DND-41 (cell line): ENCODE data around the gene PHGDH.

Source experiments
- ATAC-seq: fragments of 200-7000 bp; cut with Tn5 transposase; 3 replicates; pipeline ENCODE4 v1.9.1; 2021; ENCODE audit warnings: low read depth; ENCODE audit not compliant: insufficient read depth
- DNase-seq: peaks from one replicate; pipeline ENCODE4 v3.0.0-alpha.2; 2020
- H2AFZ ChIP-seq: 2 replicates; pipeline ENCODE4 v1.6.0; 2012; ENCODE audit warnings: low read depth, low read length
- H3K27ac ChIP-seq: 2 replicates; pipeline ENCODE4 v1.5.1; 2012; ENCODE audit warnings: low read length, inconsistent platforms
- H3K27me3 ChIP-seq: fragments of 200-600 bp; sonication (generic); 2 replicates; pipeline ENCODE4 v1.6.0; 2012; ENCODE audit warnings: low read length, mild to moderate bottlenecking, inconsistent platforms; ENCODE audit not compliant: insufficient read depth, poor library complexity
- H3K36me3 ChIP-seq: 2 replicates; pipeline ENCODE4 v1.5.1; 2012; ENCODE audit warnings: low read length, inconsistent platforms; ENCODE audit not compliant: insufficient read depth
- H3K4me1 ChIP-seq: 2 replicates; pipeline ENCODE4 v1.5.1; 2012; ENCODE audit warnings: mild to moderate bottlenecking, low read length; ENCODE audit not compliant: insufficient read depth
- H3K4me2 ChIP-seq: 2 replicates; pipeline ENCODE4 v1.6.0; 2012; ENCODE audit warnings: mild to moderate bottlenecking, moderate library complexity, low read length, inconsistent platforms; ENCODE audit not compliant: insufficient read depth
- H3K4me3 ChIP-seq, 2 experiments: fragments of 200-600 bp in 1 of 2; shearing (Covaris generic) in 1 of 2; 2 replicates each; pipeline ENCODE4 v1.5.1; 2012 to 2016; ENCODE audit warnings: inconsistent platforms in 2 of 2, low read length in 2 of 2, mild to moderate bottlenecking in 2 of 2, low read depth in 1 of 2, moderate library complexity in 1 of 2
- H3K79me2 ChIP-seq: 2 replicates; pipeline ENCODE4 v1.6.0; 2012; ENCODE audit warnings: low read length, inconsistent platforms; ENCODE audit not compliant: insufficient read depth
- H3K9ac ChIP-seq: 2 replicates; pipeline ENCODE4 v1.6.0; 2012; ENCODE audit warnings: low read depth, mild to moderate bottlenecking, inconsistent platforms, low read length, moderate library complexity
- H3K9me3 ChIP-seq: 2 replicates; pipeline ENCODE4 v1.5.1; 2012; ENCODE audit warnings: low read length, moderate library complexity, mild to moderate bottlenecking, inconsistent platforms; ENCODE audit not compliant: insufficient read depth, severe bottlenecking
- H4K20me1 ChIP-seq: 2 replicates; pipeline ENCODE4 v1.6.0; 2012; ENCODE audit warnings: low read length; ENCODE audit not compliant: insufficient read depth
- CTCF ChIP-seq: IDR thresholded peaks from 2 replicates; pipeline ENCODE4 v1.5.1; 2012; ENCODE audit warnings: borderline replicate concordance, low read length, moderate library complexity, mild to moderate bottlenecking; ENCODE audit not compliant: poor library complexity, severe bottlenecking; ENCODE audit errors: extremely low read depth
- EZH2 ChIP-seq: IDR thresholded peaks from 3 replicates; pipeline ENCODE4 v1.6.1; 2012; ENCODE audit warnings: borderline replicate concordance, low read depth, mild to moderate bottlenecking, moderate library complexity, low read length, inconsistent platforms; ENCODE audit not compliant: severe bottlenecking

PHGDH gene

DNA sequence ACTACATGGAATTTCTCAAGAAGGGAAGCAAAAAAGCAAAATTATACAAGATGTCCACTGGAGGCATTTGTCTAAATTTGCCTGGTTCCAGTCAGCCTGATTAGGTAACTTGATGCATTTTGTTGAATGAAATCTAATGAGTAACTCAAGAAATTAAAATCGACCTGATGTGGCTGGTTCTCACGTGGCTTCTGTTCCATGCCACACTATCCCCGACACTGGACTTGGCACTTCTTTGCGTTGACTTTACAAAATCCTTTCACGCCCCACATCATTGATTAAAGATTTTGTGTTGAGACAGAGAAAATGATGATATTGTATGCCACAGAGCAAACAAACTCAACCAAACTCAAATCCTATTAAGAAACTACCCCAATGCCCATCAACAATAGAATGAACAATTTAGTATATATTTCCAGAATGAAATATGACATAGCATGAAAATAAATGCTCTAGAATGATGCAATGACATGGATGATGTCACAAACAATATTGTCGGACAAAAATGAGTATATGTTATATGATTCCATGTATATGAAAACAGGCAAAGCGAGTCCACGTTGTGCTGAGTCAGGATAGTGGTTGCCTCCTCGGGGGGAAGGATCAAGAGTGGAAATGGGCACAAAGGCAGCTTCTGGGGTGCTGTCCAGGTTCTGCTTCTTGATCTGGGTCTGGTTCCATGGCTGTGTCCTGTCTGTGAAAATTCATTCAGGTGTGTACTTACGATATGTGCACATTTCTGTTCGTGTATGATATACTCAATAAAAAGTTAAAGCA, 69.9 kb downstream of the PHGDH start:
- H3K27ac ChIP-seq, result no peak overlapping the region
- H2AFZ ChIP-seq, result no peak overlapping the region
- H4K20me1 ChIP-seq, result no peaks in the 10 kb centered on the region
- no peak overlapping the region for H3K9ac ChIP-seq
- no peak for DNase-seq
- H3K27me3 ChIP-seq, result peaks cover 16% of the 10 kb centered on the region
- no peaks in the 10 kb centered on the region for H3K79me2 ChIP-seq
- TF ChIP-seq EZH2, result no peak
- no peak for ATAC-seq
- no peaks in the 10 kb centered on the region for H3K4me1 ChIP-seq
- H3K9me3 ChIP-seq, result no peaks in the 10 kb centered on the region
- H3K4me2 ChIP-seq, result no peak overlapping the region
- H3K36me3 ChIP-seq, result no peaks in the 10 kb centered on the region
- H3K4me3 ChIP-seq, result no peak overlapping the region

- Histone ChIP-seq H3K9ac (no peak overlapping the region), H3K4me2 (no peak overlapping the region), H3K27me3 (peaks cover 16% of the 10 kb centered on the region), H3K79me2 (no peaks in the 10 kb centered on the region), H3K36me3 (no peaks in the 10 kb centered on the region), H2AFZ (no peak overlapping the region), H3K4me1 (no peaks in the 10 kb centered on the region), H4K20me1 (no peaks in the 10 kb centered on the region), H3K4me3 (no peak overlapping the region), H3K9me3 (no peaks in the 10 kb centered on the region), H3K27ac (no peak overlapping the region)
- TF ChIP-seq CTCF (no peak), EZH2 (no peak)
- ATAC-seq, result no peak
- no peak for DNase-seq
Measured at GRCh38 chr1:119782631-119783325, 71.0 kb downstream of the PHGDH start.

- DNase-seq (no peak), ATAC-seq (no peak)
- no peak overlapping the region for H2AFZ ChIP-seq
- H3K4me1 ChIP-seq, result no peaks in the 10 kb centered on the region
- H3K9ac ChIP-seq, result no peak overlapping the region
- H3K4me2 ChIP-seq, result no peak overlapping the region
- no peaks in the 10 kb centered on the region for H3K9me3 ChIP-seq
- TF ChIP-seq CTCF (no peak), EZH2 (no peak)
- H3K79me2 ChIP-seq, result no peaks in the 10 kb centered on the region
- no peaks in the 10 kb centered on the region for H4K20me1 ChIP-seq
- no peaks in the 10 kb centered on the region for H3K36me3 ChIP-seq
- H3K27me3 ChIP-seq, result peaks cover 16% of the 10 kb centered on the region
- no peak overlapping the region for H3K4me3 ChIP-seq
- H3K27ac ChIP-seq, result no peak overlapping the region
Measured at GRCh38 chr1:119783354-119784185, 71.8 kb downstream of the PHGDH start.
